ENCODE measurements around the gene KRTAP12-3. TPM values are rescaled to one million over a fixed set of nuclear protein-coding genes. Genes with fewer than 3 reads are reported as not detected.

KRTAP12-3 gene
- total and polyA plus RNA-seq, 10 of the 15 experiments (the other 5 are each of a cell fraction or from before 2014, with no cell fraction given), result not detected

DNA sequence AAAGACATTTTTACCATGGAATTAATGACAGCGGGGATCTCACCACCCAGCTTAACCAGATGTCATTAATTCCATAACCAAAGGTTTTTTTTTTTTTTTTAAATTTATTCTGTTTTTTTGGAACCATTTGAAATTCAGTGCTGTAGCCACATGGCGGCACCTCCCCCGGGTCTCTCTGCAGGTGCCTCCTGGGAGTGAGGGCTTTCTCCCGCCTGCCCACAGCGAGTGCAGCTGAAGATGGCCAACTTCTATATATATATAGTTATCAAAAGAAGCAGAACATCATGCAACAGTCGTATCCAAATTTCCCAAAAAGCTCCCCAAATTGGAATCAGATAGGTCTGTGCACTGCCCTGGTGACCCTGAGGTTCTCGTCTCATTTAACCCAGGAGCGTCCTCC, 42.3 kb upstream of the KRTAP12-3 start:
- CTCF ChIA-PET, result interaction anchor here (0.6 kb wide), 1 partner anchor 215 kb away, joined by 4 read pairs; no protein-coding TSS in a partner anchor
- intact Hi-C loops (cut with micrococcal nuclease; ENCODE audit: unreplicated experiment) (no loop called here), in situ Hi-C loops (cut with MboI) (no loop called here)
- Histone ChIP-seq H2AFZ (ENCODE audit: control insufficient read depth, low read depth, low read length) (no peak overlapping the region), H3K79me2 (ENCODE audit: control insufficient read depth, insufficient read depth, low read length) (no peaks in the 10 kb centered on the region), H3K9ac (ENCODE audit: control insufficient read depth, insufficient read depth, low read length) (no peak overlapping the region), H3K4me3 (no peak overlapping the region), H3K27me3 (replicated peaks in 1 of 2; ENCODE audit: control insufficient read depth in 2 of 2, insufficient read depth in 2 of 2, low read length in 1 of 2) (no peaks in the 10 kb centered on the region), H4K20me1 (ENCODE audit: control insufficient read depth, insufficient read depth) (no peaks in the 10 kb centered on the region), H3K27ac (ENCODE audit: control insufficient read depth, insufficient read depth) (no peak overlapping the region), H3K9me3 (replicated peaks; ENCODE audit: control insufficient read depth, insufficient read depth, low read length) (peaks cover 2% of the 10 kb centered on the region; the same call in 1 of the 3 replicates), H3K36me3 (ENCODE audit: control insufficient read depth in 2 of 2, insufficient read depth in 2 of 2, low read length in 1 of 2) (no peaks in the 10 kb centered on the region), H3K4me1 (ENCODE audit: control insufficient read depth, insufficient read depth, low read length) (no peaks in the 10 kb centered on the region), H3K4me2 (ENCODE audit: control insufficient read depth, insufficient read depth) (no peak overlapping the region)
- TF ChIP-seq GATAD2B (conservative IDR thresholded peaks at IDR 0.05; ENCODE audit: low read depth), result no peak
- TF ChIP-seq CREB1 (IDR thresholded peaks at IDR 0.05; ENCODE audit: low read depth), result no peak
- TF ChIP-seq RCOR1 (conservative IDR thresholded peaks at IDR 0.05; ENCODE audit: low read depth, low read length), result no peak
- TF ChIP-seq HDAC6 (IDR thresholded peaks at IDR 0.05; ENCODE audit: unreplicated experiment), result no peak
- TF ChIP-seq, protein P1, sequence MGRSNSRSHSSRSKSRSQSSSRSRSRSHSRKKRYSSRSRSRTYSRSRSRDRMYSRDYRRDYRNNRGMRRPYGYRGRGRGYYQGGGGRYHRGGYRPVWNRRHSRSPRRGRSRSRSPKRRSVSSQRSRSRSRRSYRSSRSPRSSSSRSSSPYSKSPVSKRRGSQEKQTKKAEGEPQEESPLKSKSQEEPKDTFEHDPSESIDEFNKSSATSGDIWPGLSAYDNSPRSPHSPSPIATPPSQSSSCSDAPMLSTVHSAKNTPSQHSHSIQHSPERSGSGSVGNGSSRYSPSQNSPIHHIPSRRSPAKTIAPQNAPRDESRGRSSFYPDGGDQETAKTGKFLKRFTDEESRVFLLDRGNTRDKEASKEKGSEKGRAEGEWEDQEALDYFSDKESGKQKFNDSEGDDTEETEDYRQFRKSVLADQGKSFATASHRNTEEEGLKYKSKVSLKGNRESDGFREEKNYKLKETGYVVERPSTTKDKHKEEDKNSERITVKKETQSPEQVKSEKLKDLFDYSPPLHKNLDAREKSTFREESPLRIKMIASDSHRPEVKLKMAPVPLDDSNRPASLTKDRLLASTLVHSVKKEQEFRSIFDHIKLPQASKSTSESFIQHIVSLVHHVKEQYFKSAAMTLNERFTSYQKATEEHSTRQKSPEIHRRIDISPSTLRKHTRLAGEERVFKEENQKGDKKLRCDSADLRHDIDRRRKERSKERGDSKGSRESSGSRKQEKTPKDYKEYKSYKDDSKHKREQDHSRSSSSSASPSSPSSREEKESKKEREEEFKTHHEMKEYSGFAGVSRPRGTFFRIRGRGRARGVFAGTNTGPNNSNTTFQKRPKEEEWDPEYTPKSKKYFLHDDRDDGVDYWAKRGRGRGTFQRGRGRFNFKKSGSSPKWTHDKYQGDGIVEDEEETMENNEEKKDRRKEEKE (IDR thresholded peaks at IDR 0.05), result no peak
- no peak for TF ChIP-seq NFYB (IDR thresholded peaks at IDR 0.05; ENCODE audit: insufficient read depth, low read depth, low read length)
- TF ChIP-seq, protein P2, sequence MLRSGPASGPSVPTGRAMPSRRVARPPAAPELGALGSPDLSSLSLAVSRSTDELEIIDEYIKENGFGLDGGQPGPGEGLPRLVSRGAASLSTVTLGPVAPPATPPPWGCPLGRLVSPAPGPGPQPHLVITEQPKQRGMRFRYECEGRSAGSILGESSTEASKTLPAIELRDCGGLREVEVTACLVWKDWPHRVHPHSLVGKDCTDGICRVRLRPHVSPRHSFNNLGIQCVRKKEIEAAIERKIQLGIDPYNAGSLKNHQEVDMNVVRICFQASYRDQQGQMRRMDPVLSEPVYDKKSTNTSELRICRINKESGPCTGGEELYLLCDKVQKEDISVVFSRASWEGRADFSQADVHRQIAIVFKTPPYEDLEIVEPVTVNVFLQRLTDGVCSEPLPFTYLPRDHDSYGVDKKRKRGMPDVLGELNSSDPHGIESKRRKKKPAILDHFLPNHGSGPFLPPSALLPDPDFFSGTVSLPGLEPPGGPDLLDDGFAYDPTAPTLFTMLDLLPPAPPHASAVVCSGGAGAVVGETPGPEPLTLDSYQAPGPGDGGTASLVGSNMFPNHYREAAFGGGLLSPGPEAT (IDR thresholded peaks at IDR 0.05; ENCODE audit: low read depth), result no peak
- no peak for TF ChIP-seq TCF3 (IDR thresholded peaks at IDR 0.05; ENCODE audit: borderline replicate concordance, insufficient read depth, low read depth, low read length)
- no peak for TF ChIP-seq MTA3 (IDR thresholded peaks at IDR 0.05; ENCODE audit: borderline replicate concordance, low read length)
- no peak for TF ChIP-seq ZNF274 (IDR thresholded peaks at IDR 0.05; ENCODE audit: insufficient read depth, insufficient read length)
- no peak for TF ChIP-seq CREM (IDR thresholded peaks at IDR 0.05; ENCODE audit: low read depth)
- TF ChIP-seq TAF1 (IDR thresholded peaks at IDR 0.05; ENCODE audit: borderline replicate concordance, low read depth, low read length), result no peak
- TF ChIP-seq BRCA1 (IDR thresholded peaks at IDR 0.05; ENCODE audit: low read depth, low read length), result no peak
- TF ChIP-seq BACH1 (IDR thresholded peaks at IDR 0.05; ENCODE audit: borderline replicate concordance), result no peak
- no peak for TF ChIP-seq STAT3 (IDR thresholded peaks at IDR 0.05; ENCODE audit: low read depth, low read length)
- no peak for FAIRE-seq
- no peak for ATAC-seq
- SMC1A ChIA-PET (ENCODE audit: uncharacterized antibody, unreplicated experiment), result interaction anchor here (0.8 kb wide), 1 partner anchor 8 kb away, joined by 3 read pairs; no protein-coding TSS in a partner anchor
- no peak for DNase-seq (ENCODE audit: low read depth, low spot score)
- RAD21 ChIA-PET (ENCODE audit: unreplicated experiment), result no interaction called here
- POLR2A ChIA-PET, result no interaction called here
- BruUV-seq (replicated peaks), result no TSS peak
- WGBS (ENCODE audit: insufficient coverage, insufficient replicate concordance, low lambda C conversion rate, missing lambda C conversion rate), result 13% methylated on average over 8 of the region's 8 CpGs
